Body of pancreas (tissue), 4 donors: Measurements from ENCODE around the gene PALLD. TPM values are rescaled to one million over a fixed set of nuclear protein-coding genes. Genes with fewer than 3 reads are reported as not detected.

Source experiments
- ATAC-seq: fragments of 150-250 bp; one replicate; pipeline ENCODE4 v1.9.1; 2016
- DNase-seq, 4 donors: peaks; one replicate each; pipeline ENCODE4 v3.0.0-alpha.2; 2019
- H3K27ac ChIP-seq, 4 donors: fragments of 200-600 bp; sonication (generic); 1 replicate in 3 of 4; 2 replicates in 1 of 4; pipeline versions ENCODE4 v1.5.1 to v1.6.1; 2016 to 2019; ENCODE audit warnings: mild to moderate bottlenecking in 1 of 4, mixed read lengths in 1 of 4, moderate library complexity in 1 of 4
- H3K27me3 ChIP-seq, 2 donors: fragments of 200-600 bp; sonication (generic); one replicate each; pipeline ENCODE4 v1.6.0; 2016; ENCODE audit warnings: mild to moderate bottlenecking in 1 of 2
- H3K36me3 ChIP-seq, 2 donors: fragments of 200-600 bp; sonication (generic); replicated peaks in 1 of 2; 2 replicates each; pipeline ENCODE4 v1.5.1; 2016; ENCODE audit warnings: low read depth in 2 of 2; ENCODE audit not compliant: insufficient read depth in 1 of 2
- H3K4me1 ChIP-seq: fragments of 200-600 bp; sonication (generic); one replicate; pipeline ENCODE4 v1.6.0; 2016
- H3K4me3 ChIP-seq, 2 donors: fragments of 200-600 bp; sonication (generic); 1 replicate in 1 of 2; 2 replicates in 1 of 2; pipeline ENCODE4 v1.5.1; 2016 to 2019
- H3K9me3 ChIP-seq, 3 donors: fragments of 200-600 bp; sonication (generic); 1 replicate in 2 of 3; 2 replicates in 1 of 3; pipeline ENCODE4 v1.5.1; 2016
- POLR2A ChIP-seq, 3 donors: fragments of 450-650 bp; IDR thresholded peaks; one replicate each; pipeline ENCODE4 v1.6.1; 2016; ENCODE audit warnings: antibody characterized with exemption in 3 of 3, mild to moderate bottlenecking in 2 of 3
- WGBS, 2 donors: methylation state at CpG; one replicate each; pipeline ENCODE4 v1.1.5; 2017; 5-methylcytosine and 5-hydroxymethylcytosine counted together
- intact Hi-C: fragments of 100-400 bp; cut with DNase I; formaldehyde crosslinking; loops from one replicate; pipeline ENCODE4 v1.15.1; 2023
- total RNA-seq, 2 donors: library from RNA; depleted of rRNA; stranded (reverse); fragments of >200 nt; gene quantifications; one replicate each; pipeline ENCODE4 v1.1.0, GENCODE V29; 2016
- TF ChIP-seq, protein P1 (sequence below), 7 experiments: fragments of 450-650 bp in 4 of 7; fragments of 200-600 bp in 3 of 7; sonication (generic) in 3 of 7; IDR thresholded peaks; one replicate each; pipeline ENCODE4 v1.5.1; 2016 to 2019; ENCODE audit warnings: antibody characterized with exemption in 7 of 7

Gene PALLD
- total RNA-seq, 2 donors from 2014 or later, result 46.8 to 52.4 TPM

DNA sequence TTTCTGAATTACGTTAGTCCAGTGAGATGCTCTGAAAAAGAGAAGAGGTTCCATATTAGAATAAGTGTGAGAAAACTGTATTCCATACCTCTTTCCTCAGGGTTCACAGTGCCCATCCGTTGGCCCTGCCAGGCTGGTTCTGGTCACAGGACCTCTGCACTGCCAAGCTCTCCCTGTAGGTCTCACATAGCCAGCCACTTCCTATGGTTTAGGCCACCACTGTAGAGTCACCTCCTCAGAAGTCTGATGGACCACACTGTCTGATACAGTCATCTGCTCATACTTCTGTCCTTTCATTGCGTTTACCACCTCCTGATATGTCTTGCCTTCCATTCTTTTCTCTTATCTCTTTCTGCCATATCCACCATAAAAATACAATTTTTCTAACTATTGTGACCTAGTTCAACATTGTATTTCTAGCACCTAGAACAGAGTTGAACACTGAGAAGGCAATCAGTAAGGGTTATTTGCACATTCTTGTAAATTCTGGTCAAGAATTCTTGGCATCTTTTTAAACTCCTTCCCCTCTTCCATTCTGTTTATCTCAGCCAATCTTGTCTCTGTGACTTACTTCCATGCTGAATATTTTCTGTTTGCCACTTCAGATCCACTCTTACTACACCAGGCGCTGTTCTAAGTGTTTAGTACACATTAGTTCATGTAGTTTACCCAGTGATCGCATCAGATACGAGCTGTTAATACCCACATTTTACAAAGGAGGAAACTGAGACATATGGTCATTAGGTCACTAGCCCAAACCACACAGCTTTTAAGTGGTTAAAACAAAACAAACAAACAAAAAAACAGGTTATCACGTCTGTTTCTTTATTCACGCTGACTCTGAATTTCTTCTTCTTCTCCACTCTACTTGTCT lies 387.6 kb downstream of the PALLD start:
- no peak overlapping the region for H3K27ac ChIP-seq
- TF ChIP-seq, protein P1, sequence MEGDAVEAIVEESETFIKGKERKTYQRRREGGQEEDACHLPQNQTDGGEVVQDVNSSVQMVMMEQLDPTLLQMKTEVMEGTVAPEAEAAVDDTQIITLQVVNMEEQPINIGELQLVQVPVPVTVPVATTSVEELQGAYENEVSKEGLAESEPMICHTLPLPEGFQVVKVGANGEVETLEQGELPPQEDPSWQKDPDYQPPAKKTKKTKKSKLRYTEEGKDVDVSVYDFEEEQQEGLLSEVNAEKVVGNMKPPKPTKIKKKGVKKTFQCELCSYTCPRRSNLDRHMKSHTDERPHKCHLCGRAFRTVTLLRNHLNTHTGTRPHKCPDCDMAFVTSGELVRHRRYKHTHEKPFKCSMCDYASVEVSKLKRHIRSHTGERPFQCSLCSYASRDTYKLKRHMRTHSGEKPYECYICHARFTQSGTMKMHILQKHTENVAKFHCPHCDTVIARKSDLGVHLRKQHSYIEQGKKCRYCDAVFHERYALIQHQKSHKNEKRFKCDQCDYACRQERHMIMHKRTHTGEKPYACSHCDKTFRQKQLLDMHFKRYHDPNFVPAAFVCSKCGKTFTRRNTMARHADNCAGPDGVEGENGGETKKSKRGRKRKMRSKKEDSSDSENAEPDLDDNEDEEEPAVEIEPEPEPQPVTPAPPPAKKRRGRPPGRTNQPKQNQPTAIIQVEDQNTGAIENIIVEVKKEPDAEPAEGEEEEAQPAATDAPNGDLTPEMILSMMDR (IDR thresholded peaks at IDR 0.05), result no peak
- no peak for TF ChIP-seq POLR2A (IDR thresholded peaks at IDR 0.05)
- no peaks in the 10 kb centered on the region for H3K36me3 ChIP-seq
- intact Hi-C loops, result no loop called here
- ATAC-seq (no peak), DNase-seq (no peak)
- no peaks in the 10 kb centered on the region for H3K9me3 ChIP-seq
- no peak overlapping the region for H3K4me3 ChIP-seq
- H3K4me1 ChIP-seq, result no peaks in the 10 kb centered on the region
- H3K27me3 ChIP-seq, result no peaks in the 10 kb centered on the region
- 84 to 88% methylated on average over 8 of the region's 8 CpGs for WGBS, 2 donors

DNA sequence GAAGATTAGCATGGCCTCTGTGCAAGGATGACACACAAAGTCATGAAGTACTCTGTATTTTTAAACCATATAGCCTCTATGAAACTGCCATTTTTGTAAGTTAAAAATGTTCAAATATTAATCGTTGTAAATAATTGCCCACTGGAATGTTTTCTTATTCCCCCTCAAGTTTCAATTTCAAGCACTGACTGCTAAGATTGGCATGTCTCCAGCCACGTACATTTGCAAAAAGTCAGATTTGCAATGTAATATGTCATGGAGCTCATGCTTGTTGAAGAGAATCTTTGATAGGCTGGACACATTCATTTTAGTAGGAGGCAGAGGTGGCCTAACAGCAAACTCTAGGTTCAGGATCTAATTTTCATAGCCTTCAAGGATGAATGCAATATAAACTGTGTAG lies 388.5 kb downstream of the PALLD start:
- H3K36me3 ChIP-seq, result no peaks in the 10 kb centered on the region
- WGBS, 2 donors, result 69 to 84% methylated on average over 2 of the region's 2 CpGs
- no peak overlapping the region for H3K4me3 ChIP-seq
- no peaks in the 10 kb centered on the region for H3K9me3 ChIP-seq
- H3K27me3 ChIP-seq, result no peaks in the 10 kb centered on the region
- H3K4me1 ChIP-seq, result no peaks in the 10 kb centered on the region
- intact Hi-C loops, result no loop called here
- no peak for ATAC-seq
- no peak overlapping the region for H3K27ac ChIP-seq
- DNase-seq, result no peak
- no peak for TF ChIP-seq POLR2A (IDR thresholded peaks at IDR 0.05)
- TF ChIP-seq, protein P1 (IDR thresholded peaks at IDR 0.05), result no peak

GRCh38 chr4:168886351-168886750 lies 389.5 kb downstream of the PALLD start:
- intact Hi-C loops, result no loop called here
- no peak for ATAC-seq
- no peaks in the 10 kb centered on the region for H3K36me3 ChIP-seq

GRCh38 chr4:168887809-168888208 lies 391.0 kb downstream of the PALLD start:
- no peak overlapping the region for H3K4me3 ChIP-seq
- H3K27ac ChIP-seq, result no peak overlapping the region
- H3K36me3 ChIP-seq, result no peaks in the 10 kb centered on the region
- ATAC-seq (no peak), DNase-seq (no peak)
- H3K9me3 ChIP-seq, result no peaks in the 10 kb centered on the region
- intact Hi-C loops, result no loop called here
- no peak for TF ChIP-seq POLR2A (IDR thresholded peaks at IDR 0.05)
- TF ChIP-seq, protein P1 (IDR thresholded peaks at IDR 0.05), result no peak
- no peaks in the 10 kb centered on the region for H3K27me3 ChIP-seq
- 52 to 54% methylated on average over 1 of the region's 1 CpG for WGBS, 2 donors
- H3K4me1 ChIP-seq, result peaks cover 8% of the 10 kb centered on the region

More at GRCh38 chr4:168886351-168886750, 389.5 kb downstream of the PALLD start:
- TF ChIP-seq, protein P1 (IDR thresholded peaks at IDR 0.05), result no peak
- no peak for TF ChIP-seq POLR2A (IDR thresholded peaks at IDR 0.05)
- H3K4me1 ChIP-seq, result no peaks in the 10 kb centered on the region
- no peaks in the 10 kb centered on the region for H3K27me3 ChIP-seq
- H3K27ac ChIP-seq, result no peak overlapping the region
- H3K4me3 ChIP-seq, result no peak overlapping the region
- DNase-seq, result no peak
- no peaks in the 10 kb centered on the region for H3K9me3 ChIP-seq
